Panc1 (cell line): ENCODE results near the gene POTEC. TPM values are rescaled to one million over a fixed set of nuclear protein-coding genes. Genes with fewer than 3 reads are reported as not detected.
"Not testable (repeated sequence)": the region's sequence is repeated elsewhere in the genome, so short reads cannot be mapped to it uniquely, and the experiment has no call there.

Source experiments
- ATAC-seq: fragments of 200-7000 bp; cut with Tn5 transposase; 2 replicates; pipeline ENCODE4 v1.9.1; 2020; ENCODE audit warnings: mild to moderate bottlenecking, moderate library complexity
- BruUV-seq: library from RNA; stranded (reverse); fragments of 400-500 nt; replicated peaks from 2 replicates; lab custom pipeline; 2021; lab: Mats Ljungman, UMichigan
- CTCF ChIA-PET: fragments of 300-600 bp; sonication (Branson Sonifier 250); formaldehyde crosslinking; loops from one replicate; lab custom pipeline; 2022; ENCODE audit warnings: antibody characterized with exemption; lab: Charles Lee
- POLR2A ChIA-PET: fragments of 300-600 bp; sonication (Branson Sonifier 250); formaldehyde crosslinking; loops from one replicate; lab custom pipeline; 2022; ENCODE audit warnings: antibody characterized with exemption; lab: Charles Lee
- DNase-seq: peaks from one replicate; pipeline ENCODE4 v3.0.0-alpha.2; 2010; ENCODE audit warnings: low read depth, low spot score
- H3K27ac ChIP-seq: 2 replicates; pipeline ENCODE4 v1.5.1; 2011; ENCODE audit warnings: mild to moderate bottlenecking, low read length, inconsistent platforms
- H3K27me3 ChIP-seq: fragments of 200-500 bp; sonication (Bioruptor generic); 2 replicates; pipeline ENCODE4 v1.6.0; 2014; ENCODE audit warnings: low read length, inconsistent platforms; ENCODE audit not compliant: control insufficient read depth, insufficient read depth
- H3K36me3 ChIP-seq: fragments of 200-500 bp; sonication (Bioruptor generic); 2 replicates; pipeline ENCODE4 v1.5.1; 2014; ENCODE audit warnings: inconsistent platforms, mild to moderate bottlenecking, low read length, moderate library complexity; ENCODE audit not compliant: control insufficient read depth, insufficient read depth
- H3K4me1 ChIP-seq: 2 replicates; pipeline ENCODE4 v1.5.1; 2011; ENCODE audit warnings: inconsistent platforms, mild to moderate bottlenecking, low read length, moderate library complexity; ENCODE audit not compliant: control insufficient read depth, insufficient read depth
- H3K4me3 ChIP-seq, 2 experiments: 2 replicates each; pipeline ENCODE4 v1.5.1; 2011 to 2012; ENCODE audit warnings: low read depth in 2 of 2, low read length in 2 of 2, mild to moderate bottlenecking in 2 of 2, inconsistent platforms in 1 of 2, moderate library complexity in 1 of 2
- H3K9me3 ChIP-seq: fragments of 200-500 bp; sonication (Bioruptor generic); 2 replicates; pipeline ENCODE4 v1.5.1; 2014; ENCODE audit warnings: low read depth, mild to moderate bottlenecking, inconsistent platforms, low read length, moderate library complexity; ENCODE audit not compliant: control insufficient read depth, insufficient read depth
- in situ Hi-C: cut with HindIII; loops from 2 replicates; pipeline ENCODE4 v1.10.0; 2016; ENCODE audit warnings: low sequenced_read_pairs, low pct_unique_long_range_greater_than_20kb
- intact Hi-C: fragments of 100-400 bp; cut with micrococcal nuclease; formaldehyde crosslinking; loops from one replicate; pipeline ENCODE4 v1.10.0; 2022; ENCODE audit not compliant: unreplicated experiment
- total RNA-seq: library from RNA; stranded (reverse); gene quantifications from one replicate; pipeline ENCODE4 v1.2.1, GENCODE V29; 2021; ENCODE audit not compliant: unreplicated experiment

POTEC gene
- total RNA-seq, 1 experiment from 2014 or later: not detected

DNA sequence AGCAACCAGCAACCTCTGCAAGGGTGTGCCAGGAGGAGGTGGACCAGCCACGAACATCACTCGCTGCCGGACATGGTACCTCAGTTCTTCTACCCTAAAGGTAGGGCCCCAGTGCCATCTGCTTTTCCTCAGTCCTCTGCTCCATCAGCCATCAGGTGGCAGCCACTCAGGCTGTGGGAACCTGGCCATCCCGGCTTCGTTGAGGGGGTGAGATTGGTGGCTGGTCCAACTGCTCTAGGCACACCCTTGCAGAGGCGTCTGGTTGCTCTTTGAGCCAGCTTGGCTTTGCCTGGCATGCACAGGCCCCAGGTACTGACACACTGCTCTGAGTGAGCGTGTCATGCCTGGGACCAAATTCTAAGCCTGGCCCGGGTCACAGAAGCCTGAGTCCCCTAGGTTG lies 39.7 kb downstream of the POTEC start:
- BruUV-seq, intact Hi-C loops, DNase-seq, H3K27ac ChIP-seq, in situ Hi-C loops, CTCF ChIA-PET, ATAC-seq, H3K4me1 ChIP-seq, POLR2A ChIA-PET, H3K36me3 ChIP-seq, H3K27me3 ChIP-seq, H3K9me3 ChIP-seq, H3K4me3 ChIP-seq: not testable (repeated sequence)

- DNase-seq, H3K27me3 ChIP-seq, ATAC-seq, CTCF ChIA-PET, BruUV-seq, in situ Hi-C loops, H3K27ac ChIP-seq, POLR2A ChIA-PET, H3K9me3 ChIP-seq, H3K4me1 ChIP-seq, H3K36me3 ChIP-seq, H3K4me3 ChIP-seq, intact Hi-C loops: not testable (repeated sequence)
Observed at GRCh38 chr18:14501894-14502293, 41.5 kb downstream of the POTEC start.

GRCh38 chr18:14489256-14490014 lies 54.0 kb downstream of the POTEC start:
- H3K9me3 ChIP-seq, H3K27ac ChIP-seq, H3K36me3 ChIP-seq, intact Hi-C loops, H3K4me1 ChIP-seq, H3K27me3 ChIP-seq, H3K4me3 ChIP-seq, POLR2A ChIA-PET, in situ Hi-C loops, BruUV-seq, DNase-seq, CTCF ChIA-PET, ATAC-seq: not testable (repeated sequence)

GRCh38 chr18:14488789-14489188 lies 54.6 kb downstream of the POTEC start:
- intact Hi-C loops, DNase-seq, CTCF ChIA-PET, H3K27ac ChIP-seq, POLR2A ChIA-PET, in situ Hi-C loops, H3K4me3 ChIP-seq, ATAC-seq, BruUV-seq, H3K27me3 ChIP-seq, H3K9me3 ChIP-seq, H3K36me3 ChIP-seq, H3K4me1 ChIP-seq: not testable (repeated sequence)

DNA sequence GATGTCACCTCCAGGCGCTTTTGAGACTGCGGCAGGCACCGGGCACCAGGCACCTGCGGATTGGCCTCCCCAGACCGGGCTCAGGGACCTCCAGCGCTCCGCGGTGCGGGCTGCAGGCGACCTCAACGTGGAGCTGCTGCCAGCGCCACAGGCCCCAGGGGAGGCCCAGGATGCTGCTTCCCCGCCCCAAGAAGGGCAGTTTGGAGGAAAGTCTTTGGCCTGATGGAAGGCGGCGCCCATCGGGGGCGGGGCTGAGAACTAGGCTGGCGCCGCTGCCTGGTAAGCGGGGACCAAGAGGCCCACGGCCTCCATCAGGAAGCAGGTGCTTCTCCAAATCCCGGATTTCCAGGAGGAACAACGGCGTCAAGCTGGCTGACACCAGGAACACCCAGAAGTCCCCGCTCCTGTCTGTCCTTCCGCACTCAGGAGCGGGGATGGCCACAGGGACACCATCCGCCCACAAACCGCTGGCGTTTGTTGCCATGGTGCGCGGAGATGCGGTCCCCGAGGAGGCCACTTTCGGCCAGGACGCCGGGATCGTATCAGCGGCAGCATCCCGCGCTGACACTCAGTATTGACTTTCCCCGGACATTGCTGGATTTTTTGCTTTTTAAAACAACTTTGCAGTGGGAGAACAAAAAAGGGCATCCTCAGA lies 56.3 kb downstream of the POTEC start:
- CTCF ChIA-PET: not testable (repeated sequence)

DNA sequence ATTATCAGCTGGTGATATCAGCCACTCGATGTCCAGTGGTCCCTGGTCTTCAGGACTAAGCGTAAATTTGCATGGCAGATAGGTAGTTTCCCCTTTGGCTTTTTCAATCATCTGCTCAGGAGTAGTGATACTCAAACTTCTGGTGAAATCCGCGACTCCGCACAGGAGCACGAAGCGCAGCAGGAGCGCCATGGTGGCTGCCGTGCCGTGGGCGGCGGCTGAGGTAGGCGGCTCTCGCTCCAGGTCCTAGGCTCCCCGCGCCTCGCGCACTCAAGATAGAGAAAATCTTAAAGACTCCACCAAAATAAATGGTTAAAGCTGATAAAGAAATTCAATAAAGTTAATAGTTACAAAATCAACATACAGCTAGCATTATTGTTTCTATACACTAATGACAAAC lies 64.3 kb downstream of the POTEC start:
- H3K9me3 ChIP-seq, CTCF ChIA-PET, H3K27me3 ChIP-seq, H3K27ac ChIP-seq, BruUV-seq, H3K4me1 ChIP-seq, H3K4me3 ChIP-seq, intact Hi-C loops, ATAC-seq, POLR2A ChIA-PET, DNase-seq, H3K36me3 ChIP-seq, in situ Hi-C loops: not testable (repeated sequence)

More for the DNA sequence above, 56.3 kb downstream of the POTEC start:
- POLR2A ChIA-PET, in situ Hi-C loops, DNase-seq, ATAC-seq, H3K36me3 ChIP-seq, BruUV-seq, H3K4me1 ChIP-seq, H3K27me3 ChIP-seq, H3K27ac ChIP-seq, H3K4me3 ChIP-seq, intact Hi-C loops, H3K9me3 ChIP-seq: not testable (repeated sequence)

- H3K4me1 ChIP-seq, H3K27ac ChIP-seq, POLR2A ChIA-PET, CTCF ChIA-PET, DNase-seq, H3K36me3 ChIP-seq, H3K27me3 ChIP-seq, ATAC-seq, in situ Hi-C loops, BruUV-seq, intact Hi-C loops, H3K9me3 ChIP-seq, H3K4me3 ChIP-seq: not testable (repeated sequence)
Observed at GRCh38 chr18:14475520-14475919, 67.9 kb downstream of the POTEC start.
